GM23338 (cell line): Measurements from ENCODE around the gene RAP1GAP. TPM values are rescaled to one million over a fixed set of nuclear protein-coding genes. Genes with fewer than 3 reads are reported as not detected.

Experiments used
- ATAC-seq: fragments of 200-7000 bp; cut with Tn5 transposase; 3 replicates; pipeline ENCODE4 v1.9.1; 2020
- DNase-seq: peaks from one replicate; pipeline ENCODE4 v3.0.0-alpha.2; 2015; ENCODE audit warnings: low spot score
- H2AFZ ChIP-seq: fragments of 200-600 bp; sonication (generic); 2 replicates; pipeline ENCODE4 v1.8.0; 2016; ENCODE audit warnings: antibody characterized with exemption, mild to moderate bottlenecking, moderate library complexity
- H3F3A ChIP-seq: fragments of 200-600 bp; sonication (generic); replicated peaks from 2 replicates; pipeline ENCODE4 v1.8.0; 2017; ENCODE audit warnings: antibody characterized with exemption, mixed run types, low read depth
- H3K27ac ChIP-seq: fragments of 200-600 bp; sonication (generic); 2 replicates; pipeline ENCODE4 v1.6.1; 2016; ENCODE audit warnings: low read depth
- H3K27me3 ChIP-seq: fragments of 200-600 bp; sonication (generic); 2 replicates; pipeline ENCODE4 v1.8.0; 2016; ENCODE audit warnings: mild to moderate bottlenecking, mixed run types, moderate library complexity; ENCODE audit not compliant: insufficient read depth
- H3K36me3 ChIP-seq: fragments of 200-600 bp; sonication (generic); 2 replicates; pipeline ENCODE4 v1.8.0; 2016; ENCODE audit warnings: mild to moderate bottlenecking; ENCODE audit not compliant: insufficient read depth
- H3K4me1 ChIP-seq: fragments of 200-600 bp; sonication (generic); 2 replicates; pipeline ENCODE4 v1.8.0; 2016; ENCODE audit warnings: mild to moderate bottlenecking, moderate library complexity; ENCODE audit not compliant: insufficient read depth
- H3K4me2 ChIP-seq: fragments of 200-600 bp; sonication (generic); 2 replicates; pipeline ENCODE4 v1.7.1; 2017; ENCODE audit warnings: mixed run types
- H3K4me3 ChIP-seq: fragments of 200-600 bp; sonication (generic); 2 replicates; pipeline ENCODE4 v1.6.1; 2016; ENCODE audit warnings: mixed run types
- H3K79me2 ChIP-seq: fragments of 200-600 bp; sonication (generic); replicated peaks from 2 replicates; pipeline ENCODE4 v1.8.0; 2017; ENCODE audit warnings: mild to moderate bottlenecking; ENCODE audit not compliant: insufficient read depth
- H3K9me2 ChIP-seq: fragments of 200-600 bp; sonication (generic); 2 replicates; pipeline ENCODE4 v1.8.0; 2017; ENCODE audit not compliant: insufficient read depth
- H4K20me1 ChIP-seq: fragments of 200-600 bp; sonication (generic); replicated peaks from 2 replicates; pipeline ENCODE4 v1.8.0; 2017; ENCODE audit warnings: mild to moderate bottlenecking; ENCODE audit not compliant: insufficient read depth
- H3K27ac Mint-ChIP-seq: 2 replicates; pipeline ENCODE4 v1.8.0; 2020; ENCODE audit warnings: inconsistent platforms, mild to moderate bottlenecking, moderate library complexity, mixed read lengths
- H3K27me3 Mint-ChIP-seq: 3 replicates; pipeline ENCODE4 v1.8.0; 2022; ENCODE audit warnings: low read depth, mild to moderate bottlenecking, moderate library complexity, mixed read lengths, inconsistent platforms; ENCODE audit not compliant: insufficient read depth, poor library complexity
- H3K36me3 Mint-ChIP-seq: 3 replicates; pipeline ENCODE4 v1.8.0; 2021; ENCODE audit warnings: low read depth, mild to moderate bottlenecking, inconsistent platforms, moderate library complexity, mixed read lengths
- H3K4me1 Mint-ChIP-seq: 3 replicates; pipeline ENCODE4 v1.8.0; 2020; ENCODE audit warnings: mild to moderate bottlenecking, inconsistent platforms, mixed read lengths
- H3K4me3 Mint-ChIP-seq: 3 replicates; pipeline ENCODE4 v1.8.0; 2021; ENCODE audit warnings: moderate library complexity, mild to moderate bottlenecking, inconsistent platforms, mixed read lengths
- H3K9me3 Mint-ChIP-seq: 3 replicates; pipeline ENCODE4 v1.8.0; 2020; ENCODE audit warnings: moderate library complexity, mild to moderate bottlenecking, inconsistent platforms, mixed read lengths
- CREB1 ChIP-seq: fragments of 250-450 bp; sonication (Bioruptor Pico); IDR thresholded peaks from 2 replicates; pipeline ENCODE4 v1.5.0; 2020; ENCODE audit warnings: low read depth, mild to moderate bottlenecking, moderate library complexity
- NANOG ChIP-seq: IDR thresholded peaks from 2 replicates; pipeline ENCODE4 v1.6.1; 2016; ENCODE audit warnings: antibody characterized with exemption, borderline replicate concordance
- POLR2AphosphoS5 ChIP-seq: IDR thresholded peaks from 2 replicates; pipeline ENCODE4 v1.6.1; 2016; ENCODE audit warnings: antibody characterized with exemption, low read depth
- STAT1 ChIP-seq: IDR thresholded peaks from one replicate; pipeline ENCODE4 v1.6.1; 2016; ENCODE audit warnings: antibody characterized with exemption; ENCODE audit not compliant: unreplicated experiment
- ZNF114 ChIP-seq: fragments of 250-450 bp; sonication (Bioruptor Pico); IDR thresholded peaks from 2 replicates; pipeline ENCODE4 v1.5.0; 2020; ENCODE audit warnings: mild to moderate bottlenecking, moderate library complexity
- ZNF331 ChIP-seq: fragments of 250-450 bp; sonication (Bioruptor Pico); IDR thresholded peaks from 2 replicates; pipeline ENCODE4 v1.5.0; 2020; ENCODE audit warnings: low read depth, mild to moderate bottlenecking, moderate library complexity
- ZNF462 ChIP-seq: fragments of 250-450 bp; sonication (Bioruptor Pico); IDR thresholded peaks from 2 replicates; pipeline ENCODE4 v1.5.0; 2020; ENCODE audit warnings: mild to moderate bottlenecking, moderate library complexity
- polyA plus RNA-seq: library from polyadenylated mRNA; unstranded; fragments of >200 nt; fragmentation: Nextera tagmentation; extraction: Ambion mirVana; gene quantifications from 2 replicates; pipeline ENCODE4 v1.2.1, GENCODE V29; 2016
- total RNA-seq: library from RNA; depleted of rRNA; stranded (reverse); fragments of >200 nt; shearing (Covaris generic); gene quantifications from 2 replicates; pipeline ENCODE4 v1.2.3, GENCODE V29; 2014

The RAP1GAP gene
- total and polyA plus RNA-seq, 2 experiments from 2014 or later, result 4.3 to 6.6 TPM

DNA sequence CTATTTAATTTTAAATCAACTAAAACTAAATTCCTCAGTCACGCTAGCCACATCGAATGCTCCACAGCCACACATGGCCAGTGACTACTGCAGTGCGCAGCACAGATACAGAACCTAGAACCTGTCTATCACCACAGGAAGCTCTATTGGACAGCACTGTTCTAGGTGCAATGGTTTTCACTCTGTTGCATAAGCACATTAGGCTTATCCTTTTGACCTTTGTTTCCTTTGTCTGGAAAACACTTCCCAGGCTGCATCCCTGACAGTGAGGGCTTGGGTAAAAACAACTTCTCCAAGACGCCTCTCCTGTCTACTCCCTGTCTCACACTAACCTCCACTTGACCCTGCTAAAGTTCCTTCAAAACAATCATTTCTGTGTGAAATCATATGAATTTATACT is 33.6 kb upstream of the RAP1GAP start (continued):
- TF ChIP-seq ZNF462 (CRISPR knock-in tag), result no peak

GRCh38 chr1:21701401-21701800 is 32.2 kb upstream of the RAP1GAP start:
- H3K4me3 ChIP-seq, result no peak overlapping the region
- peaks cover 20% of the 10 kb centered on the region for H3K36me3 ChIP-seq
- H4K20me1 ChIP-seq, result peaks cover 5% of the 10 kb centered on the region; the same call in 1 of the 2 replicates
- Mint-ChIP-seq H3K36me3 (peaks cover 63% of the 10 kb centered on the region), H3K4me3 (no peak overlapping the region), H3K27me3 (peaks cover 2% of the 10 kb centered on the region), H3K27ac (no peak overlapping the region), H3K9me3 (no peaks in the 10 kb centered on the region), H3K4me1 (peaks cover 21% of the 10 kb centered on the region)
- no peaks in the 10 kb centered on the region for H3K27me3 ChIP-seq
- ATAC-seq (no peak), DNase-seq (no peak)
- no peak overlapping the region for H2AFZ ChIP-seq
- H3K4me2 ChIP-seq, result no peak overlapping the region
- no peak overlapping the region for H3K27ac ChIP-seq
- no peaks in the 10 kb centered on the region for H3K9me2 ChIP-seq
- H3K79me2 ChIP-seq, result no peaks in the 10 kb centered on the region
- H3K4me1 ChIP-seq, result peaks cover 15% of the 10 kb centered on the region
- H3F3A ChIP-seq, result no peaks in the 10 kb centered on the region
- TF ChIP-seq ZNF462 (CRISPR knock-in tag) (no peak), ZNF114 (CRISPR knock-in tag) (no peak), STAT1 (no peak), ZNF331 (no peak), CREB1 (CRISPR knock-in tag) (no peak), POLR2AphosphoS5 (no peak), NANOG (no peak)
